HEK293T (cell line): ENCODE measurements around the gene FXN.

Experiments
- BHLHE40 ChIP-seq: fragments of 450-650 bp; IDR thresholded peaks from 2 replicates; pipeline ENCODE4 v1.6.1; 2016; ENCODE audit warnings: mild to moderate bottlenecking, moderate library complexity, borderline replicate concordance
- FOXA1 ChIP-seq: fragments of 450-650 bp; IDR thresholded peaks from 2 replicates; pipeline ENCODE4 v1.6.1; 2016; ENCODE audit warnings: mild to moderate bottlenecking
- HDGF ChIP-seq: fragments of 450-650 bp; IDR thresholded peaks from 2 replicates; pipeline ENCODE4 v1.6.1; 2017; ENCODE audit warnings: antibody characterized with exemption, borderline replicate concordance
- NFRKB ChIP-seq: fragments of 450-650 bp; IDR thresholded peaks from 2 replicates; pipeline ENCODE4 v1.6.1; 2016; ENCODE audit warnings: mild to moderate bottlenecking, moderate library complexity
- SP1 ChIP-seq: fragments of 450-650 bp; IDR thresholded peaks from 2 replicates; pipeline ENCODE4 v1.6.1; 2017
- SUZ12 ChIP-seq: fragments of 450-650 bp; IDR thresholded peaks from 2 replicates; pipeline ENCODE4 v1.6.1; 2016; ENCODE audit warnings: mild to moderate bottlenecking
- ZNF384 ChIP-seq: fragments of 450-650 bp; IDR thresholded peaks from 2 replicates; pipeline ENCODE4 v1.6.1; 2016

GRCh38 chr9:69104830-69105527 is 69.4 kb downstream of the FXN start:
- TF ChIP-seq FOXA1 (no peak), HDGF (no peak), BHLHE40 (no peak), SP1 (no peak), ZNF384 (no peak), SUZ12 (no peak), NFRKB (no peak)
